Measurements from ENCODE around the gene SLIT1.

SLIT1 gene

GRCh38 chr10:96951954-96952353 lies 233.8 kb downstream of the SLIT1 start:
- H3K4me3 ChIP-seq (ENCODE audit: low read length), result no peak overlapping the region
- no peak for DNase-seq (ENCODE audit: low read depth)
- TF ChIP-seq CTCF (IDR thresholded peaks at IDR 0.05; ENCODE audit: insufficient read depth, low read depth, low read length, missing control alignments), result no peak

- no peak for DNase-seq (ENCODE audit: low read depth)
- H3K4me3 ChIP-seq (ENCODE audit: low read length), result no peak overlapping the region
- TF ChIP-seq CTCF (IDR thresholded peaks at IDR 0.05; ENCODE audit: insufficient read depth, low read depth, low read length, missing control alignments), result no peak
Observed at GRCh38 chr10:96949039-96949683, 236.6 kb downstream of the SLIT1 start.

All from epithelial cell of esophagus (primary cell).